ENCODE data around the gene GSG1L. TPM values are rescaled to one million over a fixed set of nuclear protein-coding genes. Genes with fewer than 3 reads are reported as not detected.

Gene GSG1L
- total RNA-seq, 1 experiment from 2014 or later, result not detected

- H3K36me3 ChIP-seq (ENCODE audit: insufficient read depth, low read length), result no peaks in the 10 kb centered on the region
- no peak overlapping the region for H3K27ac ChIP-seq (ENCODE audit: low read length)
- H4K20me1 ChIP-seq (ENCODE audit: insufficient read depth, low read depth, low read length), result no peaks in the 10 kb centered on the region
- H3K4me3 ChIP-seq (ENCODE audit: low read length), result no peak overlapping the region
- no peaks in the 10 kb centered on the region for H3K9me2 ChIP-seq (replicated peaks; ENCODE audit: insufficient read depth, low read length)
- peaks cover under 1% of the 10 kb centered on the region; the same call in 1 of the 2 replicates for H3K4me1 ChIP-seq (ENCODE audit: low read length)
- no peak overlapping the region for H3K9ac ChIP-seq (ENCODE audit: low read length)
- peaks cover 5% of the 10 kb centered on the region; the same call in 1 of the 2 replicates for H3K9me3 ChIP-seq (ENCODE audit: low read length)
- peaks cover 3% of the 10 kb centered on the region; the same call in 1 of the 2 replicates for H3K27me3 ChIP-seq (ENCODE audit: low read length)
- H2AFZ ChIP-seq (ENCODE audit: low read length), result no peak overlapping the region
- H3K4me2 ChIP-seq (ENCODE audit: low read depth, low read length, poor library complexity, severe bottlenecking), result no peak overlapping the region
- DNase-seq, result peak; percentile 58
- no peaks in the 10 kb centered on the region for H3K79me2 ChIP-seq (ENCODE audit: low read length)
Measured at GRCh38 chr16:27859020-27859419, 204.5 kb downstream of the GSG1L start.

- no peak overlapping the region; the same call in 1 of the 2 replicates for H3K9ac ChIP-seq (ENCODE audit: low read length)
- H2AFZ ChIP-seq (ENCODE audit: low read length), result no peak overlapping the region
- H3K9me2 ChIP-seq (replicated peaks; ENCODE audit: insufficient read depth, low read length), result no peaks in the 10 kb centered on the region
- H3K27me3 ChIP-seq (ENCODE audit: low read length), result no peaks in the 10 kb centered on the region
- H3K4me3 ChIP-seq (ENCODE audit: low read length), result no peak overlapping the region
- no peak overlapping the region for H3K27ac ChIP-seq (ENCODE audit: low read length)
- peak overlapping the region; percentile 63 for H3K4me2 ChIP-seq (ENCODE audit: low read depth, low read length, poor library complexity, severe bottlenecking)
- H4K20me1 ChIP-seq (ENCODE audit: insufficient read depth, low read depth, low read length), result no peaks in the 10 kb centered on the region
- H3K4me1 ChIP-seq (ENCODE audit: low read length), result peaks cover 17% of the 10 kb centered on the region
- H3K9me3 ChIP-seq (ENCODE audit: low read length), result no peaks in the 10 kb centered on the region
- no peaks in the 10 kb centered on the region for H3K79me2 ChIP-seq (ENCODE audit: low read length)
- H3K36me3 ChIP-seq (ENCODE audit: insufficient read depth, low read length), result no peaks in the 10 kb centered on the region
- DNase-seq, result no peak
Measured at GRCh38 chr16:27853651-27854050, 209.9 kb downstream of the GSG1L start.

- H3K27ac ChIP-seq (ENCODE audit: low read length), result no peak overlapping the region
- no peak overlapping the region for H2AFZ ChIP-seq (ENCODE audit: low read length)
- no peaks in the 10 kb centered on the region for H3K27me3 ChIP-seq (ENCODE audit: low read length)
Measured at GRCh38 chr16:27853101-27853500, 210.4 kb downstream of the GSG1L start.

GRCh38 chr16:27852681-27853080 lies 210.8 kb downstream of the GSG1L start:
- Histone ChIP-seq H3K36me3 (ENCODE audit: insufficient read depth, low read length) (no peaks in the 10 kb centered on the region), H3K4me2 (ENCODE audit: low read depth, low read length, poor library complexity, severe bottlenecking) (peak overlapping the region; percentile 63), H3K4me3 (ENCODE audit: low read length) (no peak overlapping the region), H3K9ac (ENCODE audit: low read length) (no peak overlapping the region), H4K20me1 (ENCODE audit: insufficient read depth, low read depth, low read length) (no peaks in the 10 kb centered on the region), H3K9me3 (ENCODE audit: low read length) (no peaks in the 10 kb centered on the region), H3K27ac (ENCODE audit: low read length) (no peak overlapping the region), H3K79me2 (ENCODE audit: low read length) (no peaks in the 10 kb centered on the region), H3K4me1 (ENCODE audit: low read length) (peaks cover 17% of the 10 kb centered on the region), H3K27me3 (ENCODE audit: low read length) (no peaks in the 10 kb centered on the region), H2AFZ (ENCODE audit: low read length) (no peak overlapping the region), H3K9me2 (replicated peaks; ENCODE audit: insufficient read depth, low read length) (no peaks in the 10 kb centered on the region)
- DNase-seq, result no peak

More at GRCh38 chr16:27853101-27853500, 210.4 kb downstream of the GSG1L start:
- Histone ChIP-seq H3K36me3 (ENCODE audit: insufficient read depth, low read length) (no peaks in the 10 kb centered on the region), H3K9ac (ENCODE audit: low read length) (peak overlapping the region; percentile 22; the same call in 1 of the 2 replicates), H4K20me1 (ENCODE audit: insufficient read depth, low read depth, low read length) (no peaks in the 10 kb centered on the region), H3K4me3 (ENCODE audit: low read length) (no peak overlapping the region), H3K9me2 (replicated peaks; ENCODE audit: insufficient read depth, low read length) (no peaks in the 10 kb centered on the region), H3K79me2 (ENCODE audit: low read length) (no peaks in the 10 kb centered on the region), H3K9me3 (ENCODE audit: low read length) (no peaks in the 10 kb centered on the region), H3K4me2 (ENCODE audit: low read depth, low read length, poor library complexity, severe bottlenecking) (peak overlapping the region; percentile 63), H3K4me1 (ENCODE audit: low read length) (peaks cover 17% of the 10 kb centered on the region)
- peak; percentile 63 for DNase-seq

- peaks cover 17% of the 10 kb centered on the region for H3K4me1 ChIP-seq (ENCODE audit: low read length)
- H4K20me1 ChIP-seq (ENCODE audit: insufficient read depth, low read depth, low read length), result no peaks in the 10 kb centered on the region
- no peaks in the 10 kb centered on the region for H3K9me3 ChIP-seq (ENCODE audit: low read length)
- H3K27me3 ChIP-seq (ENCODE audit: low read length), result no peaks in the 10 kb centered on the region
- no peak overlapping the region for H3K27ac ChIP-seq (ENCODE audit: low read length)
- H3K9ac ChIP-seq (ENCODE audit: low read length), result no peak overlapping the region
- DNase-seq, result no peak
- no peak overlapping the region for H3K4me3 ChIP-seq (ENCODE audit: low read length)
- no peak overlapping the region for H3K4me2 ChIP-seq (ENCODE audit: low read depth, low read length, poor library complexity, severe bottlenecking)
- H3K36me3 ChIP-seq (ENCODE audit: insufficient read depth, low read length), result no peaks in the 10 kb centered on the region
- H2AFZ ChIP-seq (ENCODE audit: low read length), result no peak overlapping the region
- no peaks in the 10 kb centered on the region for H3K9me2 ChIP-seq (replicated peaks; ENCODE audit: insufficient read depth, low read length)
- no peaks in the 10 kb centered on the region for H3K79me2 ChIP-seq (ENCODE audit: low read length)
Measured at GRCh38 chr16:27852116-27852515, 211.4 kb downstream of the GSG1L start.

GRCh38 chr16:27851586-27851985 lies 211.9 kb downstream of the GSG1L start:
- no peak overlapping the region for H3K27ac ChIP-seq (ENCODE audit: low read length)
- H3K79me2 ChIP-seq (ENCODE audit: low read length), result no peaks in the 10 kb centered on the region
- no peak overlapping the region for H3K4me3 ChIP-seq (ENCODE audit: low read length)
- H3K36me3 ChIP-seq (ENCODE audit: insufficient read depth, low read length), result no peaks in the 10 kb centered on the region
- H3K9me2 ChIP-seq (replicated peaks; ENCODE audit: insufficient read depth, low read length), result no peaks in the 10 kb centered on the region
- H3K27me3 ChIP-seq (ENCODE audit: low read length), result no peaks in the 10 kb centered on the region
- no peaks in the 10 kb centered on the region for H3K9me3 ChIP-seq (ENCODE audit: low read length)
- no peak overlapping the region for H2AFZ ChIP-seq (ENCODE audit: low read length)
- H3K9ac ChIP-seq (ENCODE audit: low read length), result no peak overlapping the region
- DNase-seq, result no peak
- H3K4me1 ChIP-seq (ENCODE audit: low read length), result peaks cover 17% of the 10 kb centered on the region
- no peaks in the 10 kb centered on the region for H4K20me1 ChIP-seq (ENCODE audit: insufficient read depth, low read depth, low read length)
- no peak overlapping the region for H3K4me2 ChIP-seq (ENCODE audit: low read depth, low read length, poor library complexity, severe bottlenecking)

GRCh38 chr16:27849621-27850020 lies 213.9 kb downstream of the GSG1L start:
- Histone ChIP-seq H3K27me3 (ENCODE audit: low read length) (no peaks in the 10 kb centered on the region), H2AFZ (ENCODE audit: low read length) (no peak overlapping the region), H3K36me3 (ENCODE audit: insufficient read depth, low read length) (no peaks in the 10 kb centered on the region), H3K27ac (ENCODE audit: low read length) (no peak overlapping the region), H3K79me2 (ENCODE audit: low read length) (no peaks in the 10 kb centered on the region), H3K4me3 (ENCODE audit: low read length) (no peak overlapping the region), H3K4me2 (ENCODE audit: low read depth, low read length, poor library complexity, severe bottlenecking) (no peak overlapping the region), H3K9me3 (ENCODE audit: low read length) (no peaks in the 10 kb centered on the region), H3K4me1 (ENCODE audit: low read length) (peaks cover 17% of the 10 kb centered on the region), H4K20me1 (ENCODE audit: insufficient read depth, low read depth, low read length) (no peaks in the 10 kb centered on the region), H3K9me2 (replicated peaks; ENCODE audit: insufficient read depth, low read length) (no peaks in the 10 kb centered on the region), H3K9ac (ENCODE audit: low read length) (no peak overlapping the region)
- DNase-seq, result no peak

GRCh38 chr16:27847030-27847550 lies 216.4 kb downstream of the GSG1L start:
- Histone ChIP-seq H3K4me1 (ENCODE audit: low read length) (no peaks in the 10 kb centered on the region), H3K36me3 (ENCODE audit: insufficient read depth, low read length) (no peaks in the 10 kb centered on the region), H4K20me1 (ENCODE audit: insufficient read depth, low read depth, low read length) (no peaks in the 10 kb centered on the region), H3K4me3 (ENCODE audit: low read length) (no peak overlapping the region), H3K27ac (ENCODE audit: low read length) (no peak overlapping the region), H3K9me3 (ENCODE audit: low read length) (no peaks in the 10 kb centered on the region), H3K79me2 (ENCODE audit: low read length) (no peaks in the 10 kb centered on the region), H3K27me3 (ENCODE audit: low read length) (no peaks in the 10 kb centered on the region), H3K4me2 (ENCODE audit: low read depth, low read length, poor library complexity, severe bottlenecking) (no peak overlapping the region), H3K9ac (ENCODE audit: low read length) (no peak overlapping the region), H2AFZ (ENCODE audit: low read length) (no peak overlapping the region), H3K9me2 (replicated peaks; ENCODE audit: insufficient read depth, low read length) (no peaks in the 10 kb centered on the region)
- no peak for DNase-seq
